Measurements from ENCODE around the gene ANO1.
"Not testable (repeated sequence)": the region's sequence is repeated elsewhere in the genome, so short reads cannot be mapped to it uniquely, and the experiment has no call there.

Gene ANO1

GRCh38 chr11:70078095-70078780, at the start of gene ANO1:
TSS of gene ANO1 (plus strand) at chr11:70078317. CDS start at chr11:70078607, 290 bp downstream.
- DNase-seq = no peak

- DNase-seq = no peak
These were observed 48.8 kb upstream of the ANO1 start for GRCh38 chr11:70029115-70029860.

GRCh38 chr11:70029861-70030380, 48.2 kb upstream of the ANO1 start:
- no peak for DNase-seq

DNA sequence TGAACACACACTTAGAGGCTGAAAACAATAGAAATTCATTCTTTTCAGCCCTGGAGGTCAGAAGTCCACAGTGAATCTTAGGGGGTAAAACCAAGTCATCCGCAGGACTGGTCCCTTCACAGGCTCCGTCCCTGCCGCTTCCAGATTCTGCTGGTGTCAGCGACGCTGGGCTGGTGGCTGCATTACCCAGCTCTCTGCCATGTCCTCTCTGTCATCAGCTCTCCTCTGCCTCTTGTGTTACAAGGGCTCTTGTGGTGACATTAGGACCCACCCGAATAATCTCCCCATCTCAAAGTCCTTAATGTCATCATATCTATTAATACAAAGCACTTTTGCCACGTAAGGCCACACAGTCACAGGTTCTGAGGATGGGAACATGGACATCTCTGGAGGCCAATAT, 47.7 kb upstream of the ANO1 start:
- DNase-seq = no peak

GRCh38 chr11:70031631-70032469, 46.3 kb upstream of the ANO1 start:
- DNase-seq = no peak

DNA sequence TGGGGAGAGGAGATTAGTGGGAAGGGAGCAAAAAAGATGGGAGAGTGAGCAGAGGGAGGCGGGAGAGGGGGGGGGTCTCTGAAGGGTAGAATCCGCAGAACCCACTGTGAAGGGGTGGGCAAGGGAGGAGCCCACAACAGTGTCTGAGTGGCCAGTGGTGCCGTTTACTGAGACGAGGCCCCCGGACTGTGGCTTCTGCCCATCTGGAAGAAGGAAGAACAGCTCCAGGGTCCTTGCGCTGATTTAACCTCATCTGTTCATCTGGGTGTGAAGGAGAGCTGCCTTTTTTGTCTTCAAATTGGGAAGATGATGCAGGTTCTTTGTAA, 45.7 kb upstream of the ANO1 start:
- no peak for DNase-seq

- DNase-seq = no peak
These were observed 45.0 kb upstream of the ANO1 start for GRCh38 chr11:70032943-70033710.

GRCh38 chr11:70033711-70034070, 44.4 kb upstream of the ANO1 start:
- DNase-seq = no peak

DNA sequence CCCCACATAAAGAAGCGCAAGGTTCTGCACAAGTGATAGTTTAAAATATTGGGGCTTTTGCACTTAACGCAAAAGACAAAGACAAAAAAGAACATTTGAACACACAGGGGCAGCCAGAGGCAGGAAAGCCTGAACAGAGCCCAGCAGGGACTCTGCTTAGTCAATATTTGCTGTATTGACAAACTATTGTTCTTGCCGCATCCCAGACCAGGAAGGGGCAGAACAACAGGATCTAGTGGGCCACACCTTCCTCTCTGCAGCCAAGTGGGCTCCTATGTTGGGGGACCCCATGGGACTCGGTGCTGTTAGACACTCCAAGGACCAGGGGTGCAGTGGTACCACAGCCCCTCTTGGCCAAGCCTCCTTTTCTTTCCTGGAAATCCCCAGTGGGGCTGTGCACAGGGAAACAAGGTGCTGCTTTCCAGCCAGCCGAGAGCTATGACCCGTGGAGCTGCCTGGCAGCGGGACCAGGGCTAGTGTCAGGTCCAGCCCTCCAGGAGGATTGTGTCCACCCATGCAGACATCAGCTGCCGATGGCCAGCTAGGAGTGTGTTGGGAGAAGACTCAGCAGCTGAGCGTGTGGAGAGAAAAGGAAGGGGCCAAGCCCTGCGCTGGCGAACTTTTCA, 43.3 kb upstream of the ANO1 start:
- DNase-seq = no peak

DNA sequence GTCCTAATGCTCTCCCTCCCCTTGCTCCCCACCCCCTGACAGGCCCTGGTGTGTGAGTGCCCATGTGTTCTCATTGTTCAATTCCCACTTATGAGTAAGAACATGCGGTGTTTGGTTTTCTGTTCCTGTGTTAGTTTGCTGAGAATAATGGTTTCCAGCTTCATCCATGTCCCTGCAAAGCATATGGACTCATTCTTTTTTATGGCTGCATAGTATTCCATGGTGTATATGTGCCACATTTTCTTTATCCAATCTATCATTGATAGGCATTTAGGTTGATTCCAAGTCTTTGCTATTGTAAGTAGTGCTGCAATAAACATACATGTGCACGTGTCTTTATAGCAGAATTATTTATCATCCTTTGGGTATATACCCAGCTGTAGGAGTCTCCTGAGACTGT, 42.5 kb upstream of the ANO1 start:
- DNase-seq = not testable (repeated sequence)

DNA sequence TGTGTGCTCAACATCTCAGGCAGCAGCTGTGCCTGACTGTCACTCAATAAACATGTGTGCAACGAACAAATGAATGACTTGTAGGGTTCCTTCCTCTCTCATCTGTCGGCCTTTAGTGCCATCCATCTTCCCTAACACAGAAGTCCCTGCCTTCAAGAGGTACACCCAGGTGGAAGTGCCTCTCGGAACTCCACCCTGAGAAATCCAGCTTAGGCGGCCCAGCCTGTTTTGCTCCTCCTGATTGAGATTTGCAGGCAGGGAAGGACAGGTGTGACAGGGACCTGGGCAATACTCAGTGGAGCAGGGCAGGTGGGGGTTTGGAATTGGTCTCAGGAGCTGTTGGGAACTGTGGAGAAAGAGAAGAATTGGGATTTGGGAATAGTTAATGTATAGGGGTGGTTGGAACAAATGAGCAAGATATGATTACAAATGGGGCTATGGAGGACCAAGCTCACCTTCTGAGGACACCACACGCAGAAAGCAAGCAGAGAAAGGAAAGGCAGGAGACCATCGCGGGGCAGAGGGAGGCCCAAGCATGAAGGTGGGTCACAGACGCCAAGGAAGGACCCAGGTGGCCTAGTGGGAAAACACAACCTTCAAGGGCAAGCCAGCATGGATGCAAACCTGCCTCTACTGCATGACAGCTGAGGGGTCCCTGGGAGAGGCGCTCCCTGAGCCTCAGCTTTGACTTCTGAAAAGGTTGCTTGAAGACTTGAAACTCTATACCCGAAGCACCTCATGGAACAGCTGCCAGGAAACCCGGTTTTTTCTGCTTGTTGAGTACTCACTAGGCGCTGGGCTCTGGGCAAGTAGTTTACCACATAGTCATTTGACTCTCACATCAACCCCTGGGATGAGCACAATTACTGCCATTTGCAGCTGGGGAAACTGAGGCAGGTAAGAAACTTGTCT, 40.9 kb upstream of the ANO1 start:
- DNase-seq = no peak

DNA sequence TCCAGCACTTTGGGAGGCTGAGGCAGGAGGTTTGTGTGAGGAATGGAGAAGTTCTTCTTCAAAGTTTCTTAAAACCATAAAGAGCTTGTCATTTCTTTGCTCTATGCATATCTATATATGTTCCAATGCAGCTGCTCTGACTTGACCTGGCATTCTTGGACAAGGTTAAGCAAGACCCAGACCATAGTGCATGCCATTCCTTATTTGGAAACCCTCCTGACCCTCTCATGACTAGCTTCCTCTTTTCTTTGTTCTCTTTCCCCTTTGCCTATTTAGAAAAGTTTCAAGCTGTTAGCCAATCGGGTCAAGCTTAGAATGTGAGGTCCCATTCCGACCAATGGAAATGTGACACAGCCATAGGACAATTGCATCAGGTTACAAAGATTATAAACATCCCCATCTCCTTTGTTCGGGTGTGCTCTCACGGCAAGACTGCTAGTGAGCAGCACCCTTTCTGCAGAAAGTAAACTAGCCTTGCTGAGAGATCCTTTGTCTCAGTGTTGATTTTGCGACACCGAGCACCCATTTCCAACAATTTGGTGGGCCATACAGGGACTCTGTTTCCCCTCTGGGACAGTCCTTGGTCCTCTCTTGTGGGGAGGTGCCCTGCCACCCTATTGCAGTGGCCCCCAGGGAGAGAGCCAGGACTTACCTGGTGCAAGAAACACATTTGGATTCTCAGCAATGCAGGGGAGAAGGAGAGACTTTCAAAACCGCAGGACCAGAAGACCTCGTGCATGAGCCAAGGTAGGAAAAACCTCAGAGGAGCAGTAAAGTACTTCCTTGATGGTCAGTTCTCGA, 39.9 kb upstream of the ANO1 start:
- no peak for DNase-seq

- DNase-seq = no peak
These were observed 37.7 kb upstream of the ANO1 start for GRCh38 chr11:70040452-70040851.

- no peak for DNase-seq
These were observed 37.1 kb upstream of the ANO1 start for GRCh38 chr11:70040869-70041501.

DNA sequence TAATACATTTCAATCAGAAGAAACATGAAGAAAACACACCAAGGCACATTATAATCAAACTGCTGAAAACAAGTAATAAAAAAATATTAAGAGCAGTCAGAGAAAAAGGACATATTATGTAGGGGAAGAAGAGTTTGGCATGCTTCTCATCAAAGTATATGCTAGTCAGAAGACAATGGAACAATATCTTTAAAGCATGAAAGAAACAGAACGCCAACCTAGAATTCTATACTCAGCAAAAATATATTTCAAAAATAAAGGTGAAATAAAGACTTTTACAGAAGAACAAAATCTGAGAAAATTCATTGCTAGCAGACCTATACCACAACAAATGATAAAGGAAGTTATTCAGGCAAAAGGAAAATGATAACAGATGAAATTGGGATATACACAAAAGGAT, 34.6 kb upstream of the ANO1 start:
- DNase-seq = no peak

DNA sequence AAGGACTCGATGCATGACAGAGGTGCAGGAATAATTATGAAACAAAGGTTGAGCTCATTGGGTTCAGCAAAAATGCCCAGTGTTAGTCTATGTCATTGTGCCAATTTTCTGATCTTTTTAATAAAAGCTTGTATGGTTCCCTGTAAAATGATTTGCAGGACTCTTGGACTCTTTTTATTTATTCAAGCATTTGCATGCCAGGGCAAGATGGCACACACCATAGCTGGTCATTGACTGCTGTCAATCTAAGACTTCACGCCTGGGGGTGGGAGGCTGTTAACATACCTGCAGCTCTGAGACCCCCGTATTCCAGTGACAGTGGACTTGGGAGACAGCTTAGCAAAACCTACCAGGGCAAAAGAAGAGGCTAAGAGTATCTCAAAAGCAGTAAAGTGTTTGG, 32.0 kb upstream of the ANO1 start:
- DNase-seq = no peak

- no peak for DNase-seq
These were observed 29.7 kb upstream of the ANO1 start for GRCh38 chr11:70048279-70049024.

DNA sequence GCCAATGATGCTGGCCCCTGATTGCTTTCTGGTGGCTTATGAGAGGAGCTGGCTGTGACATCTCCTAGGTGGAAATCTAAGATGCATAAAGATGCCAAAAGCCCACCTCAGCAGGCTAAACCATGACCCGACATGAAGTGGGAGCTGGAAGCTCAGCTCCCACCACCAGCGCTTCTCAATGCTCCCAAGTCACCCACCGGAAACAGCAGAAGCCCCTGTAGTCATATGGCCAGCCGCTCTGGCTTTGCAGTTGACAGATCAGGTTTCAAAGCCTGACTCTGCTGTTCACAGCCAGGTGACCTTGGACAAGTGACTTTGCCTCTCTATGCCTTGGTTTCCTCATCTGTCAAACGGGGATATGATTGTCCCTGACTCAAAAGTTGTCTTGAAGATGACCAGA, 29.1 kb upstream of the ANO1 start:
- no peak for DNase-seq

- DNase-seq = no peak
These were observed 27.9 kb upstream of the ANO1 start for GRCh38 chr11:70050243-70050642.
